HG03354 (cell line): ENCODE data around the gene PEX11G.

Experiments used
- ATAC-seq: cut with Tn5 transposase; IDR thresholded peaks from one replicate; pipeline ENCODE4 v1.9.1; 2021; ENCODE audit warnings: mild to moderate bottlenecking; ENCODE audit not compliant: unreplicated experiment, poor library complexity, severe bottlenecking

Gene PEX11G

GRCh38 chr19:7502552-7502951, 13.7 kb upstream of the PEX11G start:
- ATAC-seq = no peak

DNA sequence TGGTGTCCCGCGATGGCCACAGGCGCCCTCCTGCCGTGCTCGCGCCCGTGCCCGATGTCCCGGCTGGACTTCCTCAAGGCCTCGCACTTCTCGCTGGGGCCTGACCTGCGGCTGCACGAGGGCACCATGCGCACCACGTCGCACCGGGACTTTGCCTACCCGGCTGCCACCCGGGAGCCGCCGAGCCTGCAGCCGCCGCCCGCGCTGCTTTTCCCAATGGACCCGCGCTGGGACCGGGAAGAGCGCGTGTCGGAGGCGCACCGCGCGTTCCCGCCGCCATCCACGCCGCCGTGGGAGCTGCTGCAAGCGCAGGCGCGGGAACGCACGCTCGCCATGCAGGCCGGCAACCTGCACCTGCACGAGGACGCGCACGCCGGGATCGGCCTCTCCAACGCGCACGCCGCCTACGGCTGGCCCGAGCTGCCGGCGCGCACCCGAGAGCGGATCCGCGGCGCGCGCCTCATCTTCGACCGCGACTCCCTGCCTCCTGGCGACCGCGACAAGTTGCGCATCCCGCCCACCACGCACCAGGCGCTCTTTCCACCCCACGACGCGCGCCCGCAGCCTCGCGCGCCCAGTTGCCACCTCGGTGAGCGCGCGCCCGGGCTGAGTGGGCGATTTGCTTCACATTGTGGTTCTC, 12.1 kb upstream of the PEX11G start:
- ATAC-seq = no peak

GRCh38 chr19:7497292-7497691, 8.5 kb upstream of the PEX11G start:
- ATAC-seq = no peak

DNA sequence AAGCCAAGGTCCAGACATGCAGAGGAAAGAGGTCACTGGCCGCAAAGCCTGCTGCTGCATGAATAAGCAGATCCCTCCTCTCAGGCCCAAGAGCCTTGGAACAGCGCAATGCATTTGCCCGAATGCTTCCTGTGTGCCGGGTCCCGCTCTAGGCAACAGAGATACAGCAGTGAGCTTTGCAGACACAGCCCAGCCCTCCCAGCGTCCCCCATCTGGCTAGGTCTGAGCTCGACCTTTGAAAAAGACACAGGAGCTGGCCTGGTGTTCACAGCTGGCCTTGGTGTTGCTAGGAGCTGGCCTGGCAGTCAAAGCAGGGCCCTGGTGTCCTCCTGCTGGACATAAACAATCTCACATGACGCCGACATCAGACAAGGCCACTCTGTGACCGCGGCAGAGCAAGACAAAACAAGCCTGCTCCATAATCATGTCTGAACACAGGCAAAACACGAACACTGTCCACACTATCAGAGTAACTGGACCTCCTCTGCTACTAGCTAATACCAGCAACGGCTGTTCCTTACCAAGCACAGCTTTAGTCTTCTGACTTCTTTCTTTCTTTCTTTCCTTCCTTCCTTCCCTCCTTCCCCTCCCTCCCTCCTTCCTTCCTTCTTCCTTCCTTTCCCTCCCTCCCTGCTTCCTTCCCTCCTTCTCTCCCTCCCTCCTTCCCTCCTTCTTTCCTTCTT, 5.7 kb upstream of the PEX11G start:
- ATAC-seq = no peak

GRCh38 chr19:7492558-7492957, 3.7 kb upstream of the PEX11G start:
- no peak for ATAC-seq

GRCh38 chr19:7492142-7492541, 3.3 kb upstream of the PEX11G start:
- ATAC-seq = no peak

GRCh38 chr19:7489609-7490044, 792 bp upstream of the PEX11G start:
- ATAC-seq = no peak

DNA sequence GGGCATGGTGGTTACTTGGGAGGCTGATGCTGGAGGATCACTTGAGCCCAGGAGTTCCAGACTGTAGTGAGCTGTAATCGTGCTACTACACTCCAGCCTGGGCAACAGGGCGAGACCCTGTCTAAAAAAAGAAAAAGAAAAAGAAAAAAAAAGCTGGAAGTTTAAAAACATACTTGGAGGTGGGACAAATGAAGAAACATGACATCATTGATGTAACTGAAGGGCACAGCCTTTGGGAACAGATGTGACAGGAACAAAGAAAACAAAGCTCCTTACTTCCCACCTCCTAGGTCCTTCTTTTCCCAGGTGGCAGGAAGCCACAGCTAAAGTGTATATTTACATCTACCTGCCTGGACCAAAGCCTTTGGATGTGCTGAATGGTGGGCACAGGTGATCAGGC, 1.9 kb downstream of the PEX11G start:
- no peak for ATAC-seq

DNA sequence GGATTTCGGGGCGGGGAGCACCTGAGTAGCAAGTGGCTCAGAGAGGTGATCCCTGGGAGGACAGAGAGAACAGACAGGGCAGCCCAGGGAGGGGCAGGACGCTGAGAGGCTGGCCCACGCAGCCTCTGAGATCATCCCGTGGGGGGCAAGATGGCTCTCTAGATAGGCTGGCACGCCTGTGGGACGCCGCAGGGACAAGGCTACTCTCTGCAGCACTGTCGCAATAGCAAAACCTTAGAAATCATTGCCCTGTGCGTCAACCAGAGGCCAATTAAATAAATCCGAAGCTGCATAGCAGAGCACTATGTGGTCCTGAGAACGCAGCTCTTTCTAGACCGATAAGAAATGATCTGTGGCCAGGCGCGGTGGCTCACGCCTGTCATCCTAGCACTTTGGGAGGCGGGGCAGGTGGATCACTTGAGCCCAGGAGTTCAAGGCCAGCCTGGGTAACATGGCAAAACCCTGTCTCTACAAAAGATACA, 5.1 kb downstream of the PEX11G start:
- no peak for ATAC-seq

DNA sequence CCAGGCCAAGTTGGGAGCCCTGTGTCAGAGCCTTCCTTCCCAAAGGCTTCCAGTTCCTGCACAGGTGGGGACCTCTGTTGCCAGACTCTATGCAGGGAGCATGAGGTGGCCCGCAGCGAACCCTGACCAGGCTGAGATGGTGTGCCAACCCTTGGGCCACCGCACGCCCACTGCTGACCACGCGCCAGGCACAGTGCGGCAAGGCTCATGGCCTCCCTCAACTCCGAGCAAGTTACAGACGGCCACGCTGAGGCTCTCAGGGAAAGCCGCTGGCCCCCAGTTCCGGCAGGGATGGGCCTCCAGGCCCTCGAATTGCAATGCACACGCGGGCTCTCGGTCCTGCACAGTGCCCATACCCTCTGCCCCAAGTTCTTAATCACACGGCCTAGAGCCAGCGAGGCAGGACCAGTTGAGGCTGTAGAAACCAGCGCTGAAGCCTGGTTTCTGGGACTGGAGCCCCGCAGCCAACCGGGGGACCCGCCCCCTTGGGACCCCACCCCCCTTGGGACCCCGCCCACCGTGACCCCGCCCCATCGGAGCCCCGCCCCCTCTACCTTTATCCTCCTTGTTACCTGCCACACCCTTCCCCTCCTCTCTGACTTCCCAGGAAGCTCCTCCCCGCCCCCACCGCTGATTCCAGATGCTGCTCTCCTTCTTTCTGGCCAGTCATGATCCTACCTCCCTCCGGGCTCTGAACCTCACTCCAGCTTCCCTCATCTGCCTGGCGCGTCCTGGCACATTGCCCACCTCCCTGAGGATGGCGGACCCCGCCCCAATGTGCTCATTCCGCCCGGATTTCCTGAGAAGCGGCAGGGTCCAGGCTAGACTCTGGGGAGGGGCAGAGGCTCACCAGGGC, 6.0 kb downstream of the PEX11G start:
- ATAC-seq = no peak

DNA sequence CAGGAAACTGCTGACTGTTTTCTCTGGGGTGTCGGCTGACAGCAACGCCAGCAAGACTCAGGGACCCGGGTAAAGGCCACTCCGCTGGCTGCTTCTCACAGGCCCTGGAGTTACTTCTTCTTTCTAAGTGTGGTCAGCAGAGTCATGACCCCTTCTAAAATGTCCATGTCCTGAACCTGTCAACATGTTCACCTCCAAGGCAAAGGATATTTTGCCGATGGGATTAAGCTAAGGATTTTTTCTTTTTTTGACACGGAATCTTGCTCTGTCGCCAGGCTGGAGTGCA, 7.9 kb downstream of the PEX11G start:
- no peak for ATAC-seq

- no peak for ATAC-seq
Observed at GRCh38 chr19:7480222-7480969, 8.4 kb downstream of the PEX11G start.

DNA sequence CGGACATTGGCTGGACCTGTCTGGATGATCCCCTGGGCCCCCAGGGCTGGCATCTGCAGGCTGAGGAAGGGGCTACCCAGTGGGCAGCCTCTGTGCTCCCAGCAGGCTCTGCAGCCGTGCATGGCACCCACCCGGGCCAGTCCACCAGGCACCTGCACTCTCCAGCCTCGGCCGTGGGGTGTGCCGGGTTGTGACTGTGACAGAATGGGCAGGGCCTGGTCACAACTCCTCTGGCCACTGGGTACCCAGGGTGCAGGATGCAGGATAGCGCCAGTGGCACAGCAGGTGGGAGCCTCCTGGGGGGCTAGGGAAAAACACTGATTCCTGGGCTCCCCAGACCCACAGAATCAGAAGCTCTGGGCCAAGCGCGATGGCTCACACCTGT, 10.0 kb downstream of the PEX11G start:
- ATAC-seq = no peak

- ATAC-seq = no peak
Observed at GRCh38 chr19:7478173-7478842, 10.5 kb downstream of the PEX11G start.

GRCh38 chr19:7477758-7478157, 11.1 kb downstream of the PEX11G start:
- no peak for ATAC-seq

DNA sequence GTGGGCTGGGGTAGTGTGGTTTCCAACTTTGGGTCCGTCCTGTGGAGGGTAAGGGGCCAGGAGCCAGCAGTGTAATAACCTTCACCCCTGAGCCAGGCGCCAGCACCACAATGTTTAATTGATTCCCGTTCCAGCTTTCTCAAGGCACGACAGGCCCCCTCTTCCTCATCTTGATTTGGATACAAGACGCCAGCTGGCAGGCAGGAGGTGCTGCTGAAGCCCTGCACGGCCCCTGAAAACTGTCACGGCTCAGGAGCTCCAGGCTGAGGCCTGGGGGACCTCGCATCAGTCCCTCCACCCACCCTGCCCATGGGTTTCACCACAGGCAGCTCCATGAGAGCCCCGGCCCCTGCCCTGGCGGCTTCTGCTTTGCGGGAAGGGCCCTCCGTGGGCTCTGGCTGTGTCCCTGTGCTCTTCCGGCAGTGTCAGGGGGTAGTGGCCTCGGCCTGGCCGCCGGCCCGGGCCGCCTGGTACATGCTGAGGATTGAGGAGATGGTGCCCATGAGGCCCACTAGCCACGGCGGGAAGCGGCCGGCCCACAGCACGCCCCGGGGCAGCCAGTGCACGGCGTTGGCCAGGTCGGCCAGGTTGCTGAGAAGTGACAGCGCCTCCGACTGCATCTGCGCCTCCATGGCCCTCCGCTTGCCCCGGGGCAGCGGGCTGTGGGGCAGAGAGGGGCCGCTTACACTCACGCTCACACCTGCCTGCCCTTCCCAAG, 11.9 kb downstream of the PEX11G start:
- no peak for ATAC-seq

DNA sequence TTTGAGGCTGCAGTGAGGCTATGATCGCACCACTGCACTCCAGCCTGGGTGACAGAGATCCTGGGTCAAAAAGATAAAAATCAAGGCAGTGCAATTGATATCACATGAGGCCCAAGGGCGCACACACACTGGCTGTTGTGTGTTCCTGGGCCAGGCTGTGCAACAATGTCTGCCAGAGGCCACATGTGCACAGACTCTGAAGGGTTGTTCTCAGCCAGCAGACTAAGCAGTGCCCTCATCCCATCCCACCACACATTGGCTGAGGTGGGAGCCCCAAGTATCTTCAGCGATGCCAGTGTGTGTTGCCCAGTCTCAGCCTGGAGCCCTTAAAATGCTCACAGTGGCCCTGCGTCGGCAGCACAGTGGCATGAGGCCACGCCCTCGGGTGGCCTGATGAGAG, 12.6 kb downstream of the PEX11G start:
- no peak for ATAC-seq

DNA sequence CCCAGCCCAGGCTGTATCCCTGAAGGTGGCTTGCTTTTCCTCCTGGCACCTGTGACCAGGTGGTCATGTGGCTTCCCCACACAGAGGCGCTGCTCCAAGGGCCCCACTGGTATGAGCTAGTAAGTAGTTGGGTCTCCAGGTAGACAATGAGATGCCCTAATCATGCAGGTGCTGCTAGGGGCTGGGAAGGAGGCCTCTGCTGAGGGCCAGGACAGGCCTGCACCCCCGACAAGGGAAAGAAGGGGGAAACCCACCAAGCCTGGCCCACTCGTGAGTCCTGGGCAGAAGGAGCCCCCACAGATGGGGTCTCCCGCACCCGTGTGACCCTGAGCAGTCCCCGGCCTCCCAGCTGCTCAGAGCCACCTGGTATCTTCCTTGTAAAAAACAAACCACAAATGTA, 13.2 kb downstream of the PEX11G start:
- ATAC-seq = no peak
